ENCODE results near the gene LRBA.

The LRBA gene

GRCh38 chr4:150717952-150718351 is 297.1 kb downstream of the LRBA start:
- no peak overlapping the region for H3K27ac ChIP-seq
- no peaks in the 10 kb centered on the region for H3K4me1 ChIP-seq
- no peaks in the 10 kb centered on the region for H4K20me1 ChIP-seq
- H3K9ac ChIP-seq, result no peak overlapping the region
- H3K27me3 ChIP-seq, result no peaks in the 10 kb centered on the region
- no peak overlapping the region for H3K4me3 ChIP-seq
- peaks cover under 1% of the 10 kb centered on the region; the same call in 1 of the 2 replicates for H3K36me3 ChIP-seq
- H3K4me2 ChIP-seq, result no peak overlapping the region
- no peaks in the 10 kb centered on the region for H3K9me3 ChIP-seq
- TF ChIP-seq Cebpa-rat (IDR thresholded peaks at IDR 0.05), result no peak

DNA sequence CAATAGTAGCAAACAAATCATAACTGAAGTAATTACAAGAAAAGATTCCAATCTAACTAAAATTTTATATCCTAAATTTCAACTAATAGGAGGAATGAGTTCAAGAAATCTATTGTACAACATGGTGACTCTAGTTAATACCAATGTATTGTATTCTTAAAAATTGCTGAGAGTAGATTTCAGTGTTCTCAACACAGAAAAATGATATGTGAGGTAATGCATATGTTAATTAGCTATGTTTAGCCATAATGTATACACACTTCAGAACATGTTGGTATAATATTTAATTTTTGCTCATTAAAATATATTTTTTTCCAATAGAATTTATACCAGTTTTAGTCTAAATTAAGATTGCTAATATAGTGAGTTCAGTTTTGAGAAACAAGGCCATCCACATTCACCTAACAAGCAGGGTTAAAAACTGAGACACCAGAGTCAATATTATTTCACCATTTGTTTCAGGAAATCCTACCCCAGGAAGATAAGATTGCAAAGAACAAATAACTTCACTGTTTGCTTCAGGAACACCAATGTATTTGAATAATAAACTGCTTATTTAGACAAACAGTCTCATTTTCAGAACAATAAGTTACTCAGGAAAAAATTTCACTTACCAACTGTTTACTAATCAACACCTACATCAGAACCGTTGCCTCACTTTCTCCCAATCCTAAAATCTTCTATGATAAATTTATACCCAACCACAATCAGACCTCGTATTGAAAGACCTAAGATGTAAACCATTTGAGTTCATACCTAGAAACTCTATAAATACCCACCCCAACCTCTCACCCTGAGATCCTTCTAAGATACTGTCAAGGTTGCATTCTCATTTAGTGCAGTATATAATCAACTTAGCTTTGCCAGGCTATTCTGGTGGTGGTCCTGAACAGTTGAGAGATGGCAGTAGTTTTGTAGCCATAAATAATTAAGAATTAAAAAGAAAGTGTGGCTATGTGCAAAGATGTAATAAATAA is 300.3 kb downstream of the LRBA start:
- Histone ChIP-seq H3K27ac (no peak overlapping the region), H3K36me3 (no peaks in the 10 kb centered on the region), H3K9me3 (no peaks in the 10 kb centered on the region), H3K4me3 (no peak overlapping the region), H3K27me3 (no peaks in the 10 kb centered on the region), H4K20me1 (no peaks in the 10 kb centered on the region), H3K4me2 (no peak overlapping the region), H3K4me1 (no peaks in the 10 kb centered on the region), H3K9ac (no peak overlapping the region)
- TF ChIP-seq Cebpa-rat (IDR thresholded peaks at IDR 0.05), result no peak

- H3K36me3 ChIP-seq, result no peaks in the 10 kb centered on the region
- H3K4me2 ChIP-seq, result no peak overlapping the region
- no peak overlapping the region for H3K4me3 ChIP-seq
- no peaks in the 10 kb centered on the region for H4K20me1 ChIP-seq
- no peak overlapping the region for H3K9ac ChIP-seq
- no peak for TF ChIP-seq Cebpa-rat (IDR thresholded peaks at IDR 0.05)
- no peaks in the 10 kb centered on the region for H3K9me3 ChIP-seq
- no peak overlapping the region for H3K27ac ChIP-seq
- H3K27me3 ChIP-seq, result no peaks in the 10 kb centered on the region
- no peaks in the 10 kb centered on the region for H3K4me1 ChIP-seq
These were observed 301.8 kb downstream of the LRBA start for GRCh38 chr4:150713251-150713650.

GRCh38 chr4:150710770-150711375 is 304.2 kb downstream of the LRBA start:
- no peak for TF ChIP-seq Cebpa-rat (IDR thresholded peaks at IDR 0.05)
- no peak overlapping the region for H3K9ac ChIP-seq
- no peak overlapping the region for H3K4me3 ChIP-seq
- H3K36me3 ChIP-seq, result no peaks in the 10 kb centered on the region
- no peak overlapping the region for H3K4me2 ChIP-seq
- H3K27ac ChIP-seq, result no peak overlapping the region
- H3K27me3 ChIP-seq, result no peaks in the 10 kb centered on the region
- H3K4me1 ChIP-seq, result no peaks in the 10 kb centered on the region
- H4K20me1 ChIP-seq, result no peaks in the 10 kb centered on the region
- no peaks in the 10 kb centered on the region for H3K9me3 ChIP-seq

GRCh38 chr4:150708004-150708403 is 307.1 kb downstream of the LRBA start:
- TF ChIP-seq Cebpa-rat (IDR thresholded peaks at IDR 0.05), result no peak

GRCh38 chr4:150699599-150699998 is 315.5 kb downstream of the LRBA start:
- H3K4me2 ChIP-seq, result no peak overlapping the region
- H3K27ac ChIP-seq, result no peak overlapping the region
- no peak for TF ChIP-seq Cebpa-rat (IDR thresholded peaks at IDR 0.05)
- no peaks in the 10 kb centered on the region for H4K20me1 ChIP-seq
- no peaks in the 10 kb centered on the region for H3K27me3 ChIP-seq
- no peak overlapping the region for H3K4me3 ChIP-seq
- no peaks in the 10 kb centered on the region for H3K36me3 ChIP-seq
- no peak overlapping the region for H3K9ac ChIP-seq
- no peaks in the 10 kb centered on the region for H3K4me1 ChIP-seq
- no peaks in the 10 kb centered on the region for H3K9me3 ChIP-seq

More at GRCh38 chr4:150708004-150708403, 307.1 kb downstream of the LRBA start:
- Histone ChIP-seq H3K4me2 (no peak overlapping the region), H3K4me1 (no peaks in the 10 kb centered on the region), H3K9me3 (no peaks in the 10 kb centered on the region), H3K4me3 (no peak overlapping the region), H3K9ac (no peak overlapping the region), H3K36me3 (no peaks in the 10 kb centered on the region), H3K27me3 (no peaks in the 10 kb centered on the region), H4K20me1 (no peaks in the 10 kb centered on the region), H3K27ac (no peak overlapping the region)

- H3K4me3 ChIP-seq, result no peak overlapping the region
- no peaks in the 10 kb centered on the region for H3K36me3 ChIP-seq
- no peak for TF ChIP-seq Cebpa-rat (IDR thresholded peaks at IDR 0.05)
- H3K9me3 ChIP-seq, result no peaks in the 10 kb centered on the region
- no peak overlapping the region for H3K4me2 ChIP-seq
- H3K4me1 ChIP-seq, result no peaks in the 10 kb centered on the region
- no peaks in the 10 kb centered on the region for H4K20me1 ChIP-seq
- H3K27ac ChIP-seq, result no peak overlapping the region
- H3K27me3 ChIP-seq, result no peaks in the 10 kb centered on the region
- no peak overlapping the region for H3K9ac ChIP-seq
These were observed 319.9 kb downstream of the LRBA start for GRCh38 chr4:150695162-150695561.

GRCh38 chr4:150694438-150694837 is 320.6 kb downstream of the LRBA start:
- Histone ChIP-seq H3K4me3 (no peak overlapping the region), H3K9ac (no peak overlapping the region), H3K36me3 (no peaks in the 10 kb centered on the region), H3K4me1 (no peaks in the 10 kb centered on the region), H3K27ac (no peak overlapping the region), H3K4me2 (no peak overlapping the region), H4K20me1 (no peaks in the 10 kb centered on the region), H3K27me3 (no peaks in the 10 kb centered on the region), H3K9me3 (no peaks in the 10 kb centered on the region)
- TF ChIP-seq Cebpa-rat (IDR thresholded peaks at IDR 0.05), result no peak

DNA sequence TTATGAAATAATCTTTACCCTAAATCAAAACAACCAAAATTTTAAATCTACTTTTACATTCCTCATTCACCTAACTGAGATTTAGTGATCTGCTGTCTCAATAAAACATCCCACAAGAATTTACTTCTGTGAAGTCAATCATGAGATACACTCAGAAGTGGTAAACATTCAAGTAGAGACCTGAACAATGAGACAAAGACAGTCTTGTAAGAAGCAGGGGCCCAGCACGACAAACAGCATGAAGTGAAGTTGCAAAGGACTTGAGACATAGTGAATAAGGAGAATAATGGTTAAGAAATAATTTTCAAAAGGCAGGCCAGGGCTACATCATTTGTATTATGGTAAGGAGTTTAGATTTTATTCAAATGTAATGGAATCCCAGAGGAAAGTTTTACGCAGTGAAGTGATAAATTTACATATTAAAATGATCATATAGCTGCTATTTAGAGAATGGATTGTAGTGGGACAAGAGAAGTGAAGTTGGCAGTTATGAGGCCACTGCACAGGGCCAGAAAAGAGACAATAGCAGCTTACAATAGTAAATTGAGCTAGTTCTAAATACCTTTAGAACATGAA is 331.2 kb downstream of the LRBA start:
- H3K4me2 ChIP-seq, result no peak overlapping the region

DNA sequence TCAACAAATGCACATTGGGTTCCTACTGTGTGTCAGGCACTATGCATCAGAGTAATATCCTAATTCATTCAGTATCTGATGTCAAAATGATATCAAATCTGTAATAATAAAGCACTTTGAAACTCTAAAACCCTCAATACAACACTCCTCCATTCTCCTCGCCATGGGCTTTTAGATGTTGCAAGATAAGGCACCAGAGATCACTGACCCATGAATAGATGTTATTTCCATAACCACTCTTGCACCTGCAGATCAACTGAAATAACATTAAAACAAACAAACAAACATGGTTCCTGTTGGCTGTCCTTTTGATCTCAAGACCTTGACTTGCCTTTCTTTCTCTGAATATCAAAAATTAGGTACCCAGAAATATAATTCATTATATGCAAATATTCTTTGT is 333.0 kb downstream of the LRBA start:
- Histone ChIP-seq H3K9me3 (no peaks in the 10 kb centered on the region), H4K20me1 (no peaks in the 10 kb centered on the region), H3K4me2 (peak overlapping the region; percentile 43), H3K4me3 (no peak overlapping the region), H3K4me1 (peaks cover 10% of the 10 kb centered on the region), H3K36me3 (no peaks in the 10 kb centered on the region), H3K27me3 (no peaks in the 10 kb centered on the region), H3K9ac (no peak overlapping the region), H3K27ac (peak overlapping the region; percentile 38)
- TF ChIP-seq Cebpa-rat (IDR thresholded peaks at IDR 0.05), result no peak

More for the DNA sequence above, 331.2 kb downstream of the LRBA start:
- H3K4me1 ChIP-seq, result peaks cover 10% of the 10 kb centered on the region
- no peaks in the 10 kb centered on the region for H3K36me3 ChIP-seq
- H3K4me3 ChIP-seq, result no peak overlapping the region
- no peak overlapping the region for H3K27ac ChIP-seq
- no peaks in the 10 kb centered on the region for H3K9me3 ChIP-seq
- H3K27me3 ChIP-seq, result no peaks in the 10 kb centered on the region
- H3K9ac ChIP-seq, result no peak overlapping the region
- TF ChIP-seq Cebpa-rat (IDR thresholded peaks at IDR 0.05), result no peak
- H4K20me1 ChIP-seq, result no peaks in the 10 kb centered on the region
